Small intestine (tissue), 7 donors: ENCODE measurements around the gene EOGT. TPM values are rescaled to one million over a fixed set of nuclear protein-coding genes. Genes with fewer than 3 reads are reported as not detected.

Experiments used
- DNase-seq, 2 donors: peaks; one replicate each; pipeline versions ENCODE4 v3.0.0 to v3.0.0-alpha.2; 2013
- FAIRE-seq: peaks from 2 replicates; lab custom pipeline; 2012; peaks lifted over from hg19 to GRCh38; lab: Jason Lieb, UNC
- H3K27ac ChIP-seq, 3 donors: one replicate each; pipeline ENCODE4 v1.5.1; 2013; ENCODE audit warnings: low read length in 2 of 3, mild to moderate bottlenecking in 2 of 3, control low read depth in 1 of 3, inconsistent platforms in 1 of 3, low read depth in 1 of 3, moderate library complexity in 1 of 3
- H3K27me3 ChIP-seq, 3 donors: one replicate each; pipeline ENCODE4 v1.6.1; 2013; ENCODE audit warnings: low read length in 3 of 3, inconsistent platforms in 1 of 3; ENCODE audit not compliant: control insufficient read depth in 3 of 3, insufficient read depth in 3 of 3
- H3K36me3 ChIP-seq, 3 donors: one replicate each; pipeline ENCODE4 v1.6.1; 2013; ENCODE audit warnings: low read length in 3 of 3, inconsistent platforms in 1 of 3, low read depth in 1 of 3, mild to moderate bottlenecking in 1 of 3, moderate library complexity in 1 of 3; ENCODE audit not compliant: control insufficient read depth in 3 of 3, insufficient read depth in 2 of 3
- H3K4me1 ChIP-seq, 3 donors: one replicate each; pipeline ENCODE4 v1.6.1; 2013; ENCODE audit warnings: low read length in 2 of 3, inconsistent platforms in 1 of 3, low read depth in 1 of 3, mild to moderate bottlenecking in 1 of 3, moderate library complexity in 1 of 3; ENCODE audit not compliant: control insufficient read depth in 3 of 3, insufficient read depth in 2 of 3
- H3K4me3 ChIP-seq, 3 donors: one replicate each; pipeline ENCODE4 v1.5.1; 2013; ENCODE audit warnings: low read length in 3 of 3, control low read depth in 1 of 3, inconsistent platforms in 1 of 3, low read depth in 1 of 3, mild to moderate bottlenecking in 1 of 3, moderate library complexity in 1 of 3
- H3K9me3 ChIP-seq, 2 donors: one replicate each; pipeline ENCODE4 v1.6.1; 2013; ENCODE audit warnings: low read depth in 1 of 2, low read length in 1 of 2; ENCODE audit not compliant: control insufficient read depth in 2 of 2, insufficient read depth in 1 of 2
- WGBS, 3 donors: extraction: QIAGEN DNeasy Blood & Tissue Kit; methylation state at CpG; one replicate each; pipeline ENCODE4 v1.1.7; 2013; 5-methylcytosine and 5-hydroxymethylcytosine counted together
- polyA plus RNA-seq, 4 donors: library from polyadenylated mRNA; stranded (reverse) in 3 of 4; unstranded in 1 of 4; fragments of 200-250 nt in 3 of 4; fragments of 120-200 nt in 1 of 4; gene quantifications; one replicate each; pipeline versions ENCODE4 v1.2.1 to v1.2.3, GENCODE V29; 2013
- donor health status: healthy with polysubstance abuse.
- donor health status: control.
- donor health status: control.
- donor health status: Bipolar disorder and iron deficiency.
- donor health status: healthy.

EOGT gene
- polyA plus RNA-seq, 4 donors: 5.4 to 10.8 (median 8.7) TPM

DNA sequence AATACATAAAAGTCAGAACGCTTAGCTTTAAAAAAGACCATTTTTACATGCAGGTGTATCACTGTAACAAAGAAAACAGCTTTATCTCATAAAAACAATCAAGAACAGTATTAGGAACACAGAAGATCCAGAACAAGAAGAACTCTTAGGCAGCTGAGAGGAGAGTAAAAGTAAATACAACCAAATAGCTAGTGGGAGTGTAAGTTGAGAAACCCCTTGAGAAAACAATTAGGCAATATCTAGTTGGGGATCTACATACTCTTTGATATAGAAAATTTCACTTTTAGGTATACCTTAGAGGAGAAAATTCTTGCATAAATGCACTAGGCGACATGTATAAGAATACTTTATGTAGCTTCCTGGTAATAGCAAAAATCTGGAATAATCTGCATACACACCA is 31.1 kb upstream of the EOGT start:
- no peak for FAIRE-seq
- H3K27me3 ChIP-seq: no peaks in the 10 kb centered on the region
- WGBS, 3 donors: 93 to 95% (median 94%) methylated on average over 2 of the region's 2 CpGs
- H3K27ac ChIP-seq: no peak overlapping the region
- no peak overlapping the region for H3K4me3 ChIP-seq
- no peaks in the 10 kb centered on the region for H3K9me3 ChIP-seq
- H3K4me1 ChIP-seq: peaks cover 0 to 1% (median 0%) of the 10 kb centered on the region in 3 donors
- DNase-seq: no peak
- H3K36me3 ChIP-seq: peaks cover 10 to 19% (median 18%) of the 10 kb centered on the region in 3 donors

DNA sequence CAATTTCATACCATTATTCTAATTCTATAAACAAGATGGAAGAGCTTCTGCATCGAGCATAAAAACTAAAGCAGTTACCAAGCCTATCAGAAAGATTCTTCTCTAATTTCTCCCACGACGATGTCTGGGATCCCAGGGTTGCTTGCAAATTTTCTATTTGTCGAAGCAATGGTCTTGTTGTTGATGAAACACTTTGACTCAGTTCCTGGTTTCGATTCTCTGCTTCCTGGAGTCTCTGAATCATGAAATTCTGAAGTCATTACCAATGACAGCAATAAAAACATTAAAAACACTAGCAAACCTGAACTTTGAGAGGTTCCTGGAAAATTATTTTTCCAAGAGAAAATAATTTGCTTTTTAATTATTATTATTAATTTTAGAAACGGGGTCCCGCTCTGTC is 20.0 kb upstream of the EOGT start:
- DNase-seq: no peak
- peaks cover 14 to 35% (median 19%) of the 10 kb centered on the region in 3 donors for H3K36me3 ChIP-seq
- no peak overlapping the region for H3K27ac ChIP-seq

DNA sequence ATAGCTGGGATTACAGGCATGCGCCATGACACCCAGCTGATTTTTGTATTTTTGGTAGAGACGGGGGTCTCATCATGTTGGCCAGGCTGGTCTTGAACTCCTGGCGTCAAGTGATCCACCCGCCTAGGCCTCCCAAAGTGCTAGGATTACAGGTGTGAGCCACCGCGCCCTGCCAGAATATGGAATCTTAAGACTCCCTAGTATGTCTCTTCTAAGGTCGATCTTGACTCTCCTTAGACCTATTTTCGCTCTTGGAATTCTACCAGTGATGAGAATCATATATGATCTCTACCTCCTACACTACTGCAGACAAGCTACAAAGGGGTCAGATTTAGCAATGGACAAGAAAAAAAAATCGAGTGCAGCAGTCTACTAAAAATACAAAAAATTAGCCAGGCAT is 19.3 kb upstream of the EOGT start:
- 94 to 98% (median 98%) methylated on average over 9 of the region's 9 CpGs for WGBS, 3 donors
- no peaks in the 10 kb centered on the region for H3K27me3 ChIP-seq
- FAIRE-seq: no peak
- H3K9me3 ChIP-seq: no peaks in the 10 kb centered on the region
- H3K27ac ChIP-seq: no peak overlapping the region
- no peak for DNase-seq
- H3K4me1 ChIP-seq: no peaks in the 10 kb centered on the region
- no peak overlapping the region for H3K4me3 ChIP-seq
- peaks cover 14 to 34% (median 21%) of the 10 kb centered on the region in 3 donors for H3K36me3 ChIP-seq

More for the DNA sequence above, 20.0 kb upstream of the EOGT start:
- no peak for FAIRE-seq
- Histone ChIP-seq H3K27me3 (no peaks in the 10 kb centered on the region), H3K9me3 (no peaks in the 10 kb centered on the region), H3K4me3 (no peak overlapping the region), H3K4me1 (no peaks in the 10 kb centered on the region)
- 85 to 86% (median 85%) methylated on average over 7 of the region's 7 CpGs for WGBS, 3 donors

DNA sequence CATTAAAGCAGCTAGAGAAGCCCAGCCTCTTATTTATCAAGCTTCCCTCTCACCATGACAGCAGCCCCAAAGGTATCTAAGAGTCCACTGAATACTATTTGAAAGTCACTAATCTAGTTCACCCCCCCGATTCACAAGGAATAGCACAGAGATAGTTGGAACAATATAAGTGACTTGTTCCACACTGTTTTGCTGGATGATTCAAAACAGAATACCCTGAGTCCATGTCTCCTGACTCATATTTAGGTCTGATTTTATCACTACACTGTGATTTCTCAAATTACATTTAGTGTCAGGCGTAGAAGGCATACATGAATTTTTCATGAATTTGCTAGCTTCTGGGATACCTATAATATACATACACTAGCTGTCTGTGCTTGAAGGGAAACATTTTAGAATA is 18.7 kb upstream of the EOGT start:
- DNase-seq: no peak
- Histone ChIP-seq H3K4me1 (no peaks in the 10 kb centered on the region), H3K4me3 (no peak overlapping the region), H3K27ac (no peak overlapping the region), H3K27me3 (no peaks in the 10 kb centered on the region), H3K36me3 (peaks cover 11 to 29% (median 21%) of the 10 kb centered on the region in 3 donors), H3K9me3 (no peaks in the 10 kb centered on the region)
- WGBS, 3 donors: 92 to 94% (median 92%) methylated on average over 2 of the region's 2 CpGs
- no peak for FAIRE-seq

DNA sequence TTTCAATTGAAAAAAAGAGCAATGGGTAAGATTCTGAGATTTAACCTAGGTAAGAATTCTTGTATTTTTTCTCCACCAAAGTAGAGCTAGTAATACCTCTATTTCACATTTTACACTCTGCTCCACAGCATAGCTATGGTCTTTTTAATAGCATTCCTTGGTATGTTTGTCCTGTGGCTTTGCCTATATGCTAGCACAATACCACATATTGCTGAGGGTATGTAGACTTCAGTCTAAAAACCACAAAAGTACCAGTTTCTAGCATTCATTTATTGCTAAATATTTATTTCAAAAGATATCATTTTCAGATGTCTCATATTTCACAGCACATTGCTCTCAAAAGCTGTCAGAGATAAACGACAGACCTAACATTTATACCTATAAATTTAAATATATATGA is 18.2 kb upstream of the EOGT start:
- Histone ChIP-seq H3K4me1 (no peaks in the 10 kb centered on the region), H3K4me3 (no peak overlapping the region), H3K27me3 (no peaks in the 10 kb centered on the region), H3K36me3 (peaks cover 11 to 30% (median 21%) of the 10 kb centered on the region in 3 donors), H3K9me3 (no peaks in the 10 kb centered on the region), H3K27ac (no peak overlapping the region)
- WGBS, 3 donors: 79 to 87% (median 86%) methylated on average over 1 of the region's 1 CpG
- DNase-seq (no peak), FAIRE-seq (no peak)

DNA sequence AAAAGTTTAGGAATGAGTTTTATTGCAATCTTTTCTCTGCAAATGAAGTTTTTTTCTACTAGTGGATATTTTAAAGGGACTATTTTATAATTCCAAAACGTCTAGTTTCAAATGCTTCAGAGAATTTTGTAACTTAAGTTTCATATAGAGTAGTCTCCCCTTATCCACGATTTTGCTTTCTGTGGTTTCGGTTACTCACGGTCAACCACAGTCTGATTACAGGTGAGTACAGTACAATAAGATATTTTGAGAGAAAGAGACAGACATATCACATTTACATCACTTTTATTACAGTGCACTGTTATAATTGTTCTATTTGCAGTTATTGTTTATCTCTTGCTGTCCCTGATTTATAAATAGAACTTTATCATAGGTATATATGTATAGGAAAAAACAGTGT is 7.4 kb upstream of the EOGT start:
- Histone ChIP-seq H3K4me3 (no peak overlapping the region), H3K36me3 (peaks cover 0 to 9% (median 6%) of the 10 kb centered on the region in 3 donors), H3K4me1 (no peaks in the 10 kb centered on the region), H3K27me3 (no peaks in the 10 kb centered on the region), H3K27ac (no peak overlapping the region), H3K9me3 (no peaks in the 10 kb centered on the region)
- WGBS, 3 donors: 64 to 70% (median 66%) methylated on average over 4 of the region's 4 CpGs
- FAIRE-seq: peak; percentile 67
- no peak for DNase-seq

DNA sequence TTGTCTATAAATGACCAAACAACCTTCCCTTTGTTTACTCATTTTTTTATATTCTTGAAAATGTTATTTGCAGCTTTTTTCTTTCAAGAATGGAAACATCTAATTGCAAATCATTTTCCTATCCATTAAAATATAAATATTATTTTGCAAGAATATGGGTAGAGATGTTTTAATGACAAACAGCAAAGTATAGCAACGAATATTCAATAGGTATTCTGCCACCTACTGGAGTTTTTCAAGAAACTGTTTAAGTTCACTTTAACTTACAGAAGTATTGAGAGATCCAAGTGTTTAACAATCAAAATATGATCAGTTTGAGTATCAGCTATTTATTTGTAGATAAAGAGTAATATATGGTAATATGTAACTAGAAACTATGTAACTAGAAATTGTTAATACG is 6.9 kb upstream of the EOGT start:
- DNase-seq (no peak), FAIRE-seq (no peak)
- WGBS, 3 donors: 16 to 41% (median 18%) methylated on average over 2 of the region's 2 CpGs
- no peaks in the 10 kb centered on the region for H3K9me3 ChIP-seq
- peaks cover 0 to 9% (median 6%) of the 10 kb centered on the region in 3 donors for H3K36me3 ChIP-seq
- no peak overlapping the region for H3K4me3 ChIP-seq
- H3K4me1 ChIP-seq: no peaks in the 10 kb centered on the region
- no peaks in the 10 kb centered on the region for H3K27me3 ChIP-seq
- no peak overlapping the region for H3K27ac ChIP-seq

DNA sequence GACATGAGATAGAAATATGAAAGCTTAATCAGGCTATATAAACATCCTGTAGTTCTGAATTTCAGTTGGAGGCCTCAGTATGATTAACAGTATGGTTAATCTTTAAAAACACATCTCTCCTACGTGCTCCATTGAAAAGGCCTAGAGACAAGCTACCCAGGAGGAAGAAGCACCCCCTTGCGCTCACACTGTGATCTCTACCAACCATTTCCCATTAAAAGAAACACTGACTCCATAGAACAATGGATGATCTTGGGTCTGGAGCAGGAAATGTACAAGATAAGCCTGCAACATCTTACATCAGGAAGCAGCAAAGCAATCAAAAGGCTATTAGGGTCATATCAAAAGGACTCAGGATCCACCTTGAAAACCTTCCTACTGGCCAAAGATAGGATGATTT is 3.4 kb upstream of the EOGT start:
- H3K4me1 ChIP-seq: peaks cover 0 to 5% (median 0%) of the 10 kb centered on the region in 3 donors
- FAIRE-seq (no peak), DNase-seq (no peak)
- H3K4me3 ChIP-seq: no peak overlapping the region
- 87 to 91% (median 90%) methylated on average over 2 of the region's 2 CpGs for WGBS, 3 donors
- no peaks in the 10 kb centered on the region for H3K9me3 ChIP-seq
- no peaks in the 10 kb centered on the region for H3K27me3 ChIP-seq
- peaks cover 0 to 6% (median 2%) of the 10 kb centered on the region in 3 donors for H3K36me3 ChIP-seq
- H3K27ac ChIP-seq: no peak overlapping the region

DNA sequence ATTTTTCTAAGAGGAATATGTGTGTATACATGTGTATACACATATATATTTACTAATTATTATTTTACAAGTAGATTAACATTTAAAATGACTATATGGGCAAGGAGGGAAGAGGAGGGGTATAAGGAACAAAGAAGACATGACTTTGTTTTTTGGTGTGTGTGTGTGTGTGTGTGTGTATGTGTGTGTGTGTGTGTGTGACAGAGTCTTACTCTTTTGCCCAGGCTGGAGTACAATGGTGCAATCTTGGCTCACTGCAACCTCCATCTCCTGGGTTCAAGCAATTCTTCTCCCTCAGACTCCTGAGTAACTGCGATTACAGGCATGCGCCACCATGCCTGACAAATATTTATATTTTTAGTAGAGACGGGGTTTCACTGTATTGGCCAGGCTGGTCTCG is 2.6 kb upstream of the EOGT start:
- no peak for FAIRE-seq
- H3K4me1 ChIP-seq: peaks cover 0 to 5% (median 0%) of the 10 kb centered on the region in 3 donors

More for the DNA sequence above, 2.6 kb upstream of the EOGT start:
- Histone ChIP-seq H3K9me3 (no peaks in the 10 kb centered on the region), H3K27me3 (no peaks in the 10 kb centered on the region), H3K27ac (no peak overlapping the region), H3K4me3 (no peak overlapping the region), H3K36me3 (peaks cover 0 to 3% (median 0%) of the 10 kb centered on the region in 3 donors)
- WGBS, 3 donors: 94 to 99% (median 97%) methylated on average over 4 of the region's 4 CpGs
- DNase-seq: no peak
